ENCODE measurements around the gene ACP1. TPM values are rescaled to one million over a fixed set of nuclear protein-coding genes. Genes with fewer than 3 reads are reported as not detected.

ACP1 gene
- total and polyA plus RNA-seq, 4 experiments from 2014 or later = 90.1 to 215 (median 119) TPM

DNA sequence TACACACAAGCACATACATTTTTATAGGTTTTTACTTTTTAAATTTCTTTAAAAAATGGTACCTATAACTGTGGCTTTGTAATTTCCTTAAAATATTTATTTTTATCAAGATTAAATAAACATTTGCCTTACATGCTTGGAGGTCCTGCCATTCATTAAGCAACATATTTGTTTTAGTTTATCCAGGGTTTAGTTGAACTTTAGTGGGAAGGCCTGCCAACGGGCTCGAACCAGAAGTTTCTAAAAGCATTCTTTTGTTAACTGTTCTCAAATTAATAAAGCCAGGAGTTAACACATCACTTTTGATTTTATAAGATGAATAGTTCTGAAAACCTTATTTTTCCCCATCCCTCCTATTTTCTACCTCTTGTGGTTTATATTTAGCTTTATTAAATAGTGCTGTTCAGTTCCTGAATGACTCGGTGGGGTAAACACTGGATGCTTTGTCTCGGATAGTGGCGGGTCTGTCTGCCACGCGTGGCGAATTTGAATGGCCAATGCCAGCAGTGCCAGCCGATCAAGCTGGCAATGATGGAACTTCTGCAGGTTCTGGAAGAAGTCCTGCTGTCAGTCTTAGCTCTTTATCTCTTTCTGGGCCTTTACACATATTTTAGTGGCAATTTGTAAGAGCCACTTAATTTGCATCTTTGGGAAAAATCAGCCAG is 33.1 kb upstream of the ACP1 start:
- intact Hi-C loops (cut with micrococcal nuclease) = no loop called here
- no peak overlapping the region for H3K4me3 Mint-ChIP-seq
- ChIA-PET CTCF (ENCODE audit: partially characterized antibody) (no interaction called here), POLR2A (ENCODE audit: partially characterized antibody) (interaction anchor here (0.9 kb wide), 1 partner anchor 55 kb away, joined by 4 read pairs; no protein-coding TSS in a partner anchor)
- Histone ChIP-seq H3K27me3 (ENCODE audit: insufficient read depth, low read length) (no peaks in the 10 kb centered on the region), H3K4me1 (ENCODE audit: insufficient read depth, low read length) (no peaks in the 10 kb centered on the region), H3K4me3 (ENCODE audit: low read length in 2 of 2) (no peak overlapping the region), H3K9me3 (ENCODE audit: control insufficient read depth in 1 of 2, low read length in 2 of 2) (no peaks in the 10 kb centered on the region), H3K27ac (ENCODE audit: low read depth, low read length) (no peak overlapping the region), H3K36me3 (ENCODE audit: insufficient read depth, low read length) (peaks cover 20% of the 10 kb centered on the region)
- H3K27me3 Mint-ChIP-seq = no peaks in the 10 kb centered on the region
- H3K36me3 Mint-ChIP-seq = peaks cover 49 to 56% of the 10 kb centered on the region in 2 donors
- H3K9me3 Mint-ChIP-seq = no peaks in the 10 kb centered on the region
- H3K27ac Mint-ChIP-seq = peak overlapping the region in 1 of 7 donors; percentile 35
- DNase-seq = no peak
- H3K4me1 Mint-ChIP-seq = peaks cover 0 to 3% (median 0%) of the 10 kb centered on the region in 4 donors

DNA sequence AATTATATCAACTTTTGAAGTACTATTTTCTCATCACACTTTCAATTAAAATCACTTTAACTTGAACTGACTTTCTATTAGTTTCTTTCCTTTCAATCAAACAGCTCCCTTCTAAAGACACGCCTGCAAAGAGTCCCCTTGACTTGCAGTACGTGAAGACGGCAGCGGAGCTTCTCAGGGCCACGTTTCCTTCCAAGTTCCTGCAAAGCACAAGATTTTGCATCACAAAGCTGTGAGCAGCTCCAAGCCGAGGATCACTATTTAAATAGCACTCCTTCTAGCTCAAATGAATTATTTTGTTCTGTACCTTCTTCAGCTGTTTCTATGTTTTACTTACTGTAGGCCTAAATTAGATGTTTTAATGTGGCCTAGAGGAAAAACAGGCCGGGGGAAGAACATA is 31.7 kb upstream of the ACP1 start:
- H3K9me3 ChIP-seq (ENCODE audit: control insufficient read depth in 1 of 2, low read length in 2 of 2) = no peaks in the 10 kb centered on the region
- H3K4me1 ChIP-seq (ENCODE audit: insufficient read depth, low read length) = no peaks in the 10 kb centered on the region
- H3K27ac ChIP-seq (ENCODE audit: low read depth, low read length) = no peak overlapping the region
- DNase-seq = no peak
- no peaks in the 10 kb centered on the region for H3K27me3 Mint-ChIP-seq
- ChIA-PET POLR2A (ENCODE audit: partially characterized antibody) (no interaction called here), CTCF (ENCODE audit: partially characterized antibody) (interaction anchor here (0.6 kb wide), 1 partner anchor 50 kb away, joined by 3 read pairs; no protein-coding TSS in a partner anchor)
- no peaks in the 10 kb centered on the region for H3K27me3 ChIP-seq (ENCODE audit: insufficient read depth, low read length)
- H3K4me3 Mint-ChIP-seq = no peak overlapping the region
- no peaks in the 10 kb centered on the region for H3K9me3 Mint-ChIP-seq
- no peak overlapping the region for H3K4me3 ChIP-seq (ENCODE audit: low read length in 2 of 2)
- H3K36me3 ChIP-seq (ENCODE audit: insufficient read depth, low read length) = peaks cover 17% of the 10 kb centered on the region
- H3K27ac Mint-ChIP-seq = peak overlapping the region in 1 of 7 donors; percentile 36
- H3K4me1 Mint-ChIP-seq = peaks cover 0 to under 1% (median 0%) of the 10 kb centered on the region in 4 donors
- peaks cover 42 to 52% of the 10 kb centered on the region in 2 donors for H3K36me3 Mint-ChIP-seq
- intact Hi-C loops (cut with micrococcal nuclease) = no loop called here

DNA sequence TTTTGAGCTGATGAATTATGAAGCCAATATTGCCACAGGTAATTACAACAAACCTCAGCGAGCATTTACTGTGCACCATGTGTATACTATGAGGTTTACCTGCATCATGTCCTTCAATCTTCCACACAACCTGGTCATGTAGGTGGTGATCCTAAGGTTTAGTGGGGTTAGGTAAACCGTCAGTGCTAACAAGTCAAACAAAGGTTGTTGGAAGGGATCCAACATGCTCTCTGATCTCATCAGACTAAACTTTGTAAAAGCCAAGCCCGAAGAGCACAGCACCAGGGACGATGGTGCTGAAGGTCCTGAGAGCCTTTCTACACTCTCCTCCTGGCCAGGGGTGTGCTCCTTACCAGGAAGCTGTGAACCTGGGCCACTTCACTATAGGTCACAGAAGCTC is 30.3 kb upstream of the ACP1 start:
- Mint-ChIP-seq H3K4me3 (no peak overlapping the region), H3K27ac (peak overlapping the region in 1 of 7 donors; percentile 62), H3K4me1 (peaks cover 0 to 3% (median 0%) of the 10 kb centered on the region in 4 donors), H3K27me3 (no peaks in the 10 kb centered on the region), H3K9me3 (no peaks in the 10 kb centered on the region), H3K36me3 (peaks cover 45 to 50% of the 10 kb centered on the region in 2 donors)
- no peaks in the 10 kb centered on the region for H3K9me3 ChIP-seq (ENCODE audit: control insufficient read depth in 1 of 2, low read length in 2 of 2)
- no peak overlapping the region for H3K27ac ChIP-seq (ENCODE audit: low read depth, low read length)
- peaks cover 11% of the 10 kb centered on the region for H3K36me3 ChIP-seq (ENCODE audit: insufficient read depth, low read length)
- DNase-seq = no peak
- ChIA-PET CTCF (ENCODE audit: partially characterized antibody) (interaction anchor here (2.0 kb wide), 1 partner anchor 11 kb away, joined by 4 read pairs; no protein-coding TSS in a partner anchor), POLR2A (ENCODE audit: partially characterized antibody) (no interaction called here)
- no peak overlapping the region for H3K4me3 ChIP-seq (ENCODE audit: low read length in 2 of 2)
- H3K4me1 ChIP-seq (ENCODE audit: insufficient read depth, low read length) = no peaks in the 10 kb centered on the region
- H3K27me3 ChIP-seq (ENCODE audit: insufficient read depth, low read length) = no peaks in the 10 kb centered on the region
- intact Hi-C loops (cut with micrococcal nuclease) = no loop called here

DNA sequence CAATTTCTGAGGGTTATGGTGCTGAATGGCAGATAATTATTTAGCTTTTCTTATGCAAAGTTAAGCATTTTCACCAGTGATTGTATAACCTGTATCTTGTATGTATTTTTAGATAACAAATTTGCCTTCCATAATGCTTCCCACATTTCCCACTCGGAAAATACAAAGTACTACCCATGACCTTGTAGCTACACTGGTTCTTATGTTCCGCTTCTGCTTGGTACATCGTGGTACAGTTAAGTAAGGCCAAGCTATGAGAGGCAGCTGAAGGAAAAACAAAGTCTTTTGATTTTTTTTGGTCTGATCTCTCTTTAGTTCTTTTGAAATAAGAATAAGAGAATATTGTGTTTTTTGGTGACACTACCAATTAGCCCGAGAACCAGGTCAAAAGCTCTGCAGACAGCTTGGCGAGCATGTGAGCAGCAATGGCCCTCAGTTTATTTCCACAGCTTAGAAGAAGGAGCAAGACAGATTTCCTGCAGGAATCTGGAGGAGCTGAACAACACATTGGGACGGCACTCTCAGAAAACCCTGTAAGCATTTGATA is 27.7 kb upstream of the ACP1 start:
- ChIA-PET POLR2A (ENCODE audit: partially characterized antibody) (interaction anchor here (0.9 kb wide), 1 partner anchor 62 kb away, joined by 3 read pairs; no protein-coding TSS in a partner anchor), CTCF (ENCODE audit: partially characterized antibody) (interaction anchor here (1.8 to 2.4 kb wide), 2 partner anchors 10 to 400 kb away, joined by 4 to 15 read pairs; no protein-coding TSS in a partner anchor)
- no peak overlapping the region for H3K27ac ChIP-seq (ENCODE audit: low read depth, low read length)
- intact Hi-C loops (cut with micrococcal nuclease) = no loop called here
- no peaks in the 10 kb centered on the region for H3K27me3 ChIP-seq (ENCODE audit: insufficient read depth, low read length)
- H3K36me3 Mint-ChIP-seq = peaks cover 55% of the 10 kb centered on the region in 2 donors
- H3K27ac Mint-ChIP-seq = peak overlapping the region in 1 of 7 donors; percentile 36
- peaks cover 0 to 3% (median 0%) of the 10 kb centered on the region in 4 donors for H3K4me1 Mint-ChIP-seq
- H3K4me1 ChIP-seq (ENCODE audit: insufficient read depth, low read length) = no peaks in the 10 kb centered on the region
- H3K9me3 ChIP-seq (ENCODE audit: control insufficient read depth in 1 of 2, low read length in 2 of 2) = no peaks in the 10 kb centered on the region
- no peaks in the 10 kb centered on the region for H3K27me3 Mint-ChIP-seq
- H3K36me3 ChIP-seq (ENCODE audit: insufficient read depth, low read length) = no peaks in the 10 kb centered on the region
- no peak for DNase-seq
- H3K4me3 ChIP-seq (ENCODE audit: low read length in 2 of 2) = no peak overlapping the region
- no peak overlapping the region for H3K4me3 Mint-ChIP-seq
- H3K9me3 Mint-ChIP-seq = peaks cover 0 to 3% (median 0%) of the 10 kb centered on the region in 8 donors

DNA sequence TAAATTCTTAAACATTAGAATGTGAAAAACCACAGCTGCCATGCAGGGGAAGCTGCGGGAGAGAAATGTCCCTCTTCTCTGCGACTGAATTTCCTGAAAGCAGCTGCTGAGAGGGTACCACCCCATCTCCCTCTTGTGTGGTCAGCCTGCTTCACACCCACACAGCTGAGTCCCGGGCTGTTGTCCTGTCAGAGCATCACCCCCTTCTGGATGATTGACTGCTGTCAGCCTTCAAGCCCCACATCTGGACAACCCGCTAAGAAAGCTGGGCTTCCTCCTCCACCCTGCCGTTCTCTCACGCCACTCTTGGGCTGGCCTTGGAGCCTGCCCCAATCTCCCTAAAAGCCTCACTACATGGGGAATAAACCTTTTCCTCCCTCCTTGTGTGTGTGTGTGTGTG is 26.9 kb upstream of the ACP1 start:
- Histone ChIP-seq H3K27ac (ENCODE audit: low read depth, low read length) (no peak overlapping the region), H3K4me1 (ENCODE audit: insufficient read depth, low read length) (no peaks in the 10 kb centered on the region), H3K9me3 (ENCODE audit: control insufficient read depth in 1 of 2, low read length in 2 of 2) (no peaks in the 10 kb centered on the region), H3K36me3 (ENCODE audit: insufficient read depth, low read length) (no peaks in the 10 kb centered on the region), H3K4me3 (ENCODE audit: low read length in 2 of 2) (no peak overlapping the region), H3K27me3 (ENCODE audit: insufficient read depth, low read length) (no peaks in the 10 kb centered on the region)
- Mint-ChIP-seq H3K27me3 (no peaks in the 10 kb centered on the region), H3K4me1 (peaks cover 0 to 3% (median 0%) of the 10 kb centered on the region in 4 donors), H3K27ac (no peak overlapping the region), H3K9me3 (peaks cover 0 to 5% (median under 1%) of the 10 kb centered on the region in 8 donors), H3K4me3 (no peak overlapping the region), H3K36me3 (peaks cover 57 to 58% of the 10 kb centered on the region in 2 donors)
- ChIA-PET CTCF (ENCODE audit: partially characterized antibody) (interaction anchor here (2.4 kb wide), 1 partner anchor 9 kb away, joined by 15 read pairs; no protein-coding TSS in a partner anchor), POLR2A (ENCODE audit: partially characterized antibody) (no interaction called here)
- no peak for DNase-seq
- intact Hi-C loops (cut with micrococcal nuclease) = no loop called here

DNA sequence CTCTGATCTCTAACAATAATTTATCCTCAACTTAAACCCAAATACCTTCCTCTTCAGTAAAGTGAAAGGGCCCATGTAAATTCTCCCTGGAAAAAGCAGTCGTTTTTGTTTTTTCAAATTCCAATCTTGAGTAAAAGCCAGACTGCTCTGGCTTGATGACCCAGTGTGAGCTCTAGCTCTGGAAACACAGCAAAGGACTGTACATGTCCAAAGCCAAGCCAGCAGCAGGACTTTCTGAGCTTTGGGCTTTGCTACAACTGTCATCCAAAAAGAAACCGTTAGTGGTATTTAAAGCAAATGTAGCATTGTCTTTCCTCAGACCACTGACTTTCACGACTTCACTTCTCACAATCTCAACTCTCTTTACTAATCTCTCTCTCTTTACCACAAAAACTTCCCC is 26.3 kb upstream of the ACP1 start:
- no peak overlapping the region for H3K27ac ChIP-seq (ENCODE audit: low read depth, low read length)
- H3K36me3 ChIP-seq (ENCODE audit: insufficient read depth, low read length) = no peaks in the 10 kb centered on the region
- POLR2A ChIA-PET (ENCODE audit: partially characterized antibody) = no interaction called here

DNA sequence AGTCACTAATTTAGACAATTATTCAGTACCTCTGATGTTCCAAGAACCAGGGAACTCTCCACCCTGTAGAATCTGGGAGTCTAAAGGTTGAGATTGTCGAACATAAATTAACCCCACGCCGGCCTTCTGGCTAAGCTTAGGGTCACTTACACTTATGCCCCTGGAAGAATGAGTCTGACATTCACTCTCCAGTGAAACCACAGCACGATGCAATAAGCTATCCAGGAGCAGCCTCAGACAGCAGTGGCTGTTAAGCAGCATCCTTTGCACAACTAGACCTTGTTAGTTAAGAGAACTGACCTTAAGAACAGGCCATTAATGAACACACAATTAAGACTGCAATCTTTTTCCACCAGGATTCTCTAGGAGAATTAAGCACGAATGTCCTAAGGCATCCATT is 25.9 kb upstream of the ACP1 start:
- no peak for DNase-seq
- Histone ChIP-seq H3K4me1 (ENCODE audit: insufficient read depth, low read length) (no peaks in the 10 kb centered on the region), H3K27ac (ENCODE audit: low read depth, low read length) (no peak overlapping the region), H3K4me3 (ENCODE audit: low read length in 2 of 2) (no peak overlapping the region), H3K27me3 (ENCODE audit: insufficient read depth, low read length) (no peaks in the 10 kb centered on the region), H3K9me3 (ENCODE audit: control insufficient read depth in 1 of 2, low read length in 2 of 2) (no peaks in the 10 kb centered on the region), H3K36me3 (ENCODE audit: insufficient read depth, low read length) (no peaks in the 10 kb centered on the region)
- intact Hi-C loops (cut with micrococcal nuclease) = no loop called here
- Mint-ChIP-seq H3K27me3 (no peaks in the 10 kb centered on the region), H3K9me3 (peaks cover 0 to 5% (median under 1%) of the 10 kb centered on the region in 8 donors), H3K27ac (no peak overlapping the region), H3K4me1 (peaks cover 0 to 3% (median 0%) of the 10 kb centered on the region in 4 donors), H3K4me3 (no peak overlapping the region), H3K36me3 (peaks cover 59 to 62% of the 10 kb centered on the region in 2 donors)
- POLR2A ChIA-PET (ENCODE audit: partially characterized antibody) = no interaction called here
- CTCF ChIA-PET (ENCODE audit: partially characterized antibody) = interaction anchor here (1.0 kb wide), 1 partner anchor 9 kb away, joined by 3 read pairs; no protein-coding TSS in a partner anchor

More for the DNA sequence above, 26.3 kb upstream of the ACP1 start:
- intact Hi-C loops (cut with micrococcal nuclease) = no loop called here
- H3K27me3 ChIP-seq (ENCODE audit: insufficient read depth, low read length) = no peaks in the 10 kb centered on the region
- H3K4me1 ChIP-seq (ENCODE audit: insufficient read depth, low read length) = no peaks in the 10 kb centered on the region
- H3K27ac Mint-ChIP-seq = no peak overlapping the region
- no peaks in the 10 kb centered on the region for H3K9me3 ChIP-seq (ENCODE audit: control insufficient read depth in 1 of 2, low read length in 2 of 2)
- peaks cover 0 to 3% (median 0%) of the 10 kb centered on the region in 4 donors for H3K4me1 Mint-ChIP-seq
- H3K4me3 Mint-ChIP-seq = no peak overlapping the region
- no peak for DNase-seq
- H3K36me3 Mint-ChIP-seq = peaks cover 59 to 61% of the 10 kb centered on the region in 2 donors
- H3K27me3 Mint-ChIP-seq = no peaks in the 10 kb centered on the region
- CTCF ChIA-PET (ENCODE audit: partially characterized antibody) = interaction anchor here (2.4 kb wide), 1 partner anchor 8 kb away, joined by 15 read pairs; no protein-coding TSS in a partner anchor
- H3K9me3 Mint-ChIP-seq = peaks cover 0 to 5% (median under 1%) of the 10 kb centered on the region in 8 donors
- H3K4me3 ChIP-seq (ENCODE audit: low read length in 2 of 2) = no peak overlapping the region
